ENCODE results near the gene SYNE1. TPM values are rescaled to one million over a fixed set of nuclear protein-coding genes. Genes with fewer than 3 reads are reported as not detected.
"Not testable (repeated sequence)": the region's sequence is repeated elsewhere in the genome, so short reads cannot be mapped to it uniquely, and the experiment has no call there.

The SYNE1 gene
- total and polyA plus RNA-seq, 7 donors: 7.2 to 203 (median 86.4) TPM

- intact Hi-C loops (cut with DNase I): loop anchor here (5.0 to 10.0 kb wide), 2 partner anchors 36 to 124 kb away; no protein-coding TSS in a partner anchor
- WGBS, 2 donors: 42 to 48% methylated on average over 10 of the region's 10 CpGs
- H3K4me3 ChIP-seq: no peak overlapping the region
- TF ChIP-seq POLR2A (IDR thresholded peaks at IDR 0.05) (no peak), EP300 (IDR thresholded peaks at IDR 0.05) (no peak), CTCF (IDR thresholded peaks at IDR 0.05) (peak; percentile 20 to 90 (median 76))
- no peak overlapping the region for H3K27ac ChIP-seq
- no peaks in the 10 kb centered on the region for H3K9me3 ChIP-seq
- DNase-seq: peak; percentile 75
- H3K27me3 ChIP-seq: no peaks in the 10 kb centered on the region
- H3K4me1 ChIP-seq: peaks cover 0 to 3% (median 0%) of the 10 kb centered on the region in 4 donors
- peaks cover 18 to 98% (median 29%) of the 10 kb centered on the region in 4 donors for H3K36me3 ChIP-seq
These were observed 298.6 kb downstream of the SYNE1 start for GRCh38 chr6:152338335-152339125.

GRCh38 chr6:152334555-152334954 lies 302.6 kb downstream of the SYNE1 start:
- intact Hi-C loops (cut with DNase I): loop anchor here (10.0 kb wide), 1 partner anchor 120 kb away; no protein-coding TSS in a partner anchor
- Histone ChIP-seq H3K4me3 (no peak overlapping the region), H3K36me3 (peaks cover 19 to 100% (median 50%) of the 10 kb centered on the region in 4 donors), H3K27ac (no peak overlapping the region), H3K27me3 (no peaks in the 10 kb centered on the region), H3K9me3 (no peaks in the 10 kb centered on the region), H3K4me1 (peaks cover 0 to 3% (median 0%) of the 10 kb centered on the region in 4 donors)
- 95 to 96% methylated on average over 4 of the region's 4 CpGs for WGBS, 2 donors
- no peak for DNase-seq
- TF ChIP-seq CTCF (IDR thresholded peaks at IDR 0.05): no peak
- no peak for TF ChIP-seq POLR2A (IDR thresholded peaks at IDR 0.05)
- no peak for TF ChIP-seq POLR2AphosphoS5 (IDR thresholded peaks at IDR 0.05)
- no peak for TF ChIP-seq EP300 (IDR thresholded peaks at IDR 0.05)

- TF ChIP-seq POLR2A (IDR thresholded peaks at IDR 0.05): no peak
- no peak for TF ChIP-seq CTCF (IDR thresholded peaks at IDR 0.05)
- TF ChIP-seq EP300 (IDR thresholded peaks at IDR 0.05): no peak
- TF ChIP-seq POLR2AphosphoS5 (IDR thresholded peaks at IDR 0.05): no peak
- intact Hi-C loops (cut with DNase I): loop anchor here (10.0 kb wide), 1 partner anchor 116 kb away; no protein-coding TSS in a partner anchor
- no peak for DNase-seq
- H3K4me3 ChIP-seq: no peak overlapping the region
- H3K4me1 ChIP-seq: no peaks in the 10 kb centered on the region
- H3K27me3 ChIP-seq: no peaks in the 10 kb centered on the region
- H3K36me3 ChIP-seq: peaks cover 10 to 91% (median 37%) of the 10 kb centered on the region in 4 donors
- WGBS, 2 donors: 92 to 93% methylated on average over 7 of the region's 7 CpGs
- no peak overlapping the region for H3K27ac ChIP-seq
- no peaks in the 10 kb centered on the region for H3K9me3 ChIP-seq
These were observed 306.2 kb downstream of the SYNE1 start for GRCh38 chr6:152330961-152331360.

- WGBS, 2 donors: 79 to 83% methylated on average over 13 of the region's 13 CpGs
- no peak overlapping the region for H3K4me3 ChIP-seq
- no peak overlapping the region for H3K27ac ChIP-seq
- H3K4me1 ChIP-seq: no peaks in the 10 kb centered on the region
- no peaks in the 10 kb centered on the region for H3K27me3 ChIP-seq
- no peaks in the 10 kb centered on the region for H3K9me3 ChIP-seq
- DNase-seq: no peak
- peaks cover 10 to 91% (median 41%) of the 10 kb centered on the region in 4 donors for H3K36me3 ChIP-seq
- intact Hi-C loops (cut with DNase I): loop anchor here (10.0 kb wide), 1 partner anchor 115 kb away; no protein-coding TSS in a partner anchor
- TF ChIP-seq POLR2A (IDR thresholded peaks at IDR 0.05) (no peak), POLR2AphosphoS5 (IDR thresholded peaks at IDR 0.05) (no peak), EP300 (IDR thresholded peaks at IDR 0.05) (no peak)
These were observed 307.3 kb downstream of the SYNE1 start for GRCh38 chr6:152329638-152330448.

- DNase-seq; H3K27ac ChIP-seq; H3K4me1 ChIP-seq; intact Hi-C loops (cut with DNase I); H3K4me3 ChIP-seq; H3K27me3 ChIP-seq; H3K9me3 ChIP-seq: not testable (repeated sequence)
- WGBS, 2 donors: 88 to 95% methylated on average over 3 of the region's 3 CpGs
- H3K36me3 ChIP-seq: peaks cover 0 to 91% (median 46%) of the 10 kb centered on the region in 4 donors
These were observed 309.0 kb downstream of the SYNE1 start for GRCh38 chr6:152328200-152328599.

Measured in sigmoid colon (tissue), 7 donors.